ENCODE data around the gene KRT31.

- TF ChIP-seq PHF8 (conservative IDR thresholded peaks at IDR 0.05; ENCODE audit: low read depth, low read length), result no peak
- no peak for TF ChIP-seq HDAC2 (IDR thresholded peaks at IDR 0.05; ENCODE audit: borderline replicate concordance in 1 of 2, low read depth in 2 of 2, low read length in 2 of 2)
- no peak for TF ChIP-seq SP2 (IDR thresholded peaks at IDR 0.05; ENCODE audit: low read length)
- TF ChIP-seq CEBPB (IDR thresholded peaks at IDR 0.05; ENCODE audit: low read depth, low read length), result no peak
- TF ChIP-seq EZH2 (IDR thresholded peaks at IDR 0.05; ENCODE audit: low read depth, low read length, severe bottlenecking), result no peak
- no peak for TF ChIP-seq CTCF (IDR thresholded peaks at IDR 0.05; ENCODE audit: control extremely low read depth in 1 of 3, insufficient read depth in 1 of 3, low read depth in 1 of 3, low read length in 3 of 3)
- TF ChIP-seq TAF1 (IDR thresholded peaks at IDR 0.05; ENCODE audit: low read depth, low read length), result no peak
- no peak for TF ChIP-seq TAF7 (optimal IDR thresholded peaks at IDR 0.05; ENCODE audit: borderline replicate concordance, low read depth, low read length)
These were observed at the start of gene KRT31 for GRCh38 chr17:41396996-41397660.
